Endodermal cell (in vitro differentiated cells): ENCODE data around the gene SMARCC1. TPM values are rescaled to one million over a fixed set of nuclear protein-coding genes. Genes with fewer than 3 reads are reported as not detected.
"Not testable (repeated sequence)": the region's sequence is repeated elsewhere in the genome, so short reads cannot be mapped to it uniquely, and the experiment has no call there.

Source experiments
- DNase-seq: peaks from one replicate; pipeline ENCODE4 v3.0.0-alpha.2; 2017
- H3K27ac ChIP-seq: 2 replicates; pipeline ENCODE4 v1.5.1; 2013; ENCODE audit warnings: mild to moderate bottlenecking, low read depth, low read length, moderate library complexity
- H3K27me3 ChIP-seq: 2 replicates; pipeline ENCODE4 v1.6.1; 2013; ENCODE audit warnings: mild to moderate bottlenecking, low read length, moderate library complexity; ENCODE audit not compliant: insufficient read depth, control insufficient read depth, poor library complexity, severe bottlenecking
- H3K36me3 ChIP-seq: 2 replicates; pipeline ENCODE4 v1.7.0; 2013; ENCODE audit warnings: mild to moderate bottlenecking, low read length, moderate library complexity; ENCODE audit not compliant: control insufficient read depth, insufficient read depth
- H3K4me1 ChIP-seq: one replicate; pipeline ENCODE4 v1.7.0; 2013; ENCODE audit warnings: low read length; ENCODE audit not compliant: control insufficient read depth, insufficient read depth
- H3K4me3 ChIP-seq: 2 replicates; pipeline ENCODE4 v1.5.1; 2013; ENCODE audit warnings: mild to moderate bottlenecking, low read length, moderate library complexity
- H3K9ac ChIP-seq: 2 replicates; pipeline ENCODE4 v1.6.1; 2013; ENCODE audit warnings: mild to moderate bottlenecking, low read length, moderate library complexity; ENCODE audit not compliant: poor library complexity, severe bottlenecking; ENCODE audit errors: extremely low read depth
- H3K9me3 ChIP-seq: 2 replicates; pipeline ENCODE4 v1.6.1; 2013; ENCODE audit warnings: mild to moderate bottlenecking, low read length, moderate library complexity; ENCODE audit not compliant: control insufficient read depth
- H3K27ac Mint-ChIP-seq: 2 replicates; pipeline ENCODE4 v1.8.0; 2020; ENCODE audit warnings: mixed read lengths
- H3K27me3 Mint-ChIP-seq: 2 replicates; pipeline ENCODE4 v1.8.0; 2021; ENCODE audit warnings: mild to moderate bottlenecking, mixed read lengths; ENCODE audit not compliant: insufficient read depth
- H3K36me3 Mint-ChIP-seq: 2 replicates; pipeline ENCODE4 v1.8.0; 2020; ENCODE audit warnings: low read depth, mixed read lengths
- H3K4me1 Mint-ChIP-seq: 2 replicates; pipeline ENCODE4 v1.8.0; 2020; ENCODE audit warnings: mixed read lengths
- H3K4me3 Mint-ChIP-seq: 2 replicates; pipeline ENCODE4 v1.8.0; 2020; ENCODE audit warnings: mild to moderate bottlenecking, moderate library complexity, mixed read lengths
- H3K9me3 Mint-ChIP-seq: 2 replicates; pipeline ENCODE4 v1.8.0; 2020; ENCODE audit warnings: mild to moderate bottlenecking, mixed read lengths
- CTCF ChIP-seq: fragments of 200-600 bp; sonication (generic); conservative IDR thresholded peaks from 2 replicates; pipeline ENCODE4 v1.5.0; 2021; ENCODE audit warnings: antibody characterized with exemption, mild to moderate bottlenecking
- WGBS, 2 experiments: methylation state at CpG; one replicate each; pipeline versions ENCODE4 v1.1.5 to v1.1.7; 2013; ENCODE audit warnings: missing lambda C conversion rate in 2 of 2, mixed read lengths in 1 of 2; ENCODE audit not compliant: insufficient coverage in 1 of 2, insufficient read length in 1 of 2; 5-methylcytosine and 5-hydroxymethylcytosine counted together
- total RNA-seq, 2 donors: library from RNA; stranded (reverse); fragmentation: NEBNext Ultra II Directional in 1 of 2; extraction: Animal tissue kit (Norgen Biotek cat#: 25700) in 1 of 2; gene quantifications; 2 replicates in 1 of 2; 3 replicates in 1 of 2; pipeline ENCODE4 v1.2.1, GENCODE V29; 2021

Gene SMARCC1
- total RNA-seq, 2 donors from 2014 or later, result 200 to 231 TPM

GRCh38 chr3:47731061-47731460, 50.6 kb downstream of the SMARCC1 start:
- peaks cover 16% of the 10 kb centered on the region for H3K9me3 ChIP-seq
- no peak overlapping the region for H3K4me3 Mint-ChIP-seq
- no peak overlapping the region for H3K9ac ChIP-seq
- H3K36me3 Mint-ChIP-seq, result peaks cover 82% of the 10 kb centered on the region
- no peaks in the 10 kb centered on the region for H3K9me3 Mint-ChIP-seq
- H3K27ac Mint-ChIP-seq, result no peak overlapping the region
- TF ChIP-seq CTCF, result no peak
- 95 to 97% methylated on average over 6 to 8 of the region's 8 CpGs for WGBS, 2 experiments
- no peaks in the 10 kb centered on the region for H3K27me3 Mint-ChIP-seq
- H3K4me1 Mint-ChIP-seq, result peaks cover 7% of the 10 kb centered on the region
- no peaks in the 10 kb centered on the region for H3K27me3 ChIP-seq
- peak overlapping the region; percentile 9 for H3K27ac ChIP-seq
- no peaks in the 10 kb centered on the region for H3K4me1 ChIP-seq
- DNase-seq, result no peak
- H3K4me3 ChIP-seq, result peak overlapping the region; percentile 49
- H3K36me3 ChIP-seq, result peaks cover 92% of the 10 kb centered on the region

GRCh38 chr3:47722859-47723258, 58.8 kb downstream of the SMARCC1 start:
- Histone ChIP-seq H3K36me3 (peaks cover 87% of the 10 kb centered on the region), H3K4me3 (no peak overlapping the region), H3K27me3 (no peaks in the 10 kb centered on the region), H3K27ac (no peak overlapping the region), H3K4me1 (no peaks in the 10 kb centered on the region), H3K9me3 (no peaks in the 10 kb centered on the region), H3K9ac (no peak overlapping the region)
- Mint-ChIP-seq H3K27me3 (no peaks in the 10 kb centered on the region), H3K4me3 (no peak overlapping the region), H3K9me3 (no peaks in the 10 kb centered on the region), H3K36me3 (peaks cover 64% of the 10 kb centered on the region), H3K4me1 (no peaks in the 10 kb centered on the region), H3K27ac (peak overlapping the region; percentile 10)
- 92 to 100% methylated on average over 2 of the region's 2 CpGs for WGBS, 2 experiments
- no peak for TF ChIP-seq CTCF
- no peak for DNase-seq

- H3K27ac ChIP-seq, H3K9me3 Mint-ChIP-seq, H3K27me3 Mint-ChIP-seq, H3K4me3 ChIP-seq, DNase-seq, H3K27me3 ChIP-seq, H3K4me3 Mint-ChIP-seq, H3K4me1 ChIP-seq, H3K4me1 Mint-ChIP-seq, H3K9ac ChIP-seq, H3K9me3 ChIP-seq: not testable (repeated sequence)
- H3K36me3 ChIP-seq, result peaks cover 90% of the 10 kb centered on the region
- H3K27ac Mint-ChIP-seq, result peak overlapping the region; percentile 35
- 79 to 94% methylated on average over 4 of the region's 4 CpGs for WGBS, 2 experiments
- H3K36me3 Mint-ChIP-seq, result peaks cover 70% of the 10 kb centered on the region
Observed at GRCh38 chr3:47717448-47717847, 64.2 kb downstream of the SMARCC1 start.

- no peaks in the 10 kb centered on the region for H3K4me1 Mint-ChIP-seq
- no peak for TF ChIP-seq CTCF
- no peaks in the 10 kb centered on the region for H3K9me3 Mint-ChIP-seq
- H3K4me3 ChIP-seq, result no peak overlapping the region
- no peaks in the 10 kb centered on the region for H3K4me1 ChIP-seq
- no peak overlapping the region for H3K27ac ChIP-seq
- H3K9me3 ChIP-seq, result no peaks in the 10 kb centered on the region
- H3K27me3 Mint-ChIP-seq, result no peaks in the 10 kb centered on the region
- H3K36me3 Mint-ChIP-seq, result peaks cover 72% of the 10 kb centered on the region
- H3K9ac ChIP-seq, result no peak overlapping the region
- no peak overlapping the region for H3K27ac Mint-ChIP-seq
- H3K36me3 ChIP-seq, result peaks cover 90% of the 10 kb centered on the region
- DNase-seq, result no peak
- 100% methylated on average over 1 of the region's 1 CpG; no CpG with 5 or more reads in 1 of the 2 experiments for WGBS, 2 experiments
- no peaks in the 10 kb centered on the region for H3K27me3 ChIP-seq
- H3K4me3 Mint-ChIP-seq, result no peak overlapping the region
Observed at GRCh38 chr3:47716656-47717055, 65.0 kb downstream of the SMARCC1 start.
